K562 (cell line): ENCODE measurements around the gene CALCA. TPM values are rescaled to one million over a fixed set of nuclear protein-coding genes. Genes with fewer than 3 reads are reported as not detected.

Experiments
- ATAC-seq: fragments of 200-7000 bp; cut with Tn5 transposase; 3 replicates; pipeline ENCODE4 v1.9.1; 2020; ENCODE audit warnings: moderate library complexity
- BruUV-seq: library from RNA; stranded (reverse); fragments of 400-500 nt; replicated peaks from 2 replicates; lab custom pipeline; 2021; lab: Mats Ljungman, UMichigan
- CTCF ChIA-PET: fragments of 300-600 bp; formaldehyde crosslinking; extraction: SDS; loops from one replicate; lab custom pipeline; 2021; ENCODE audit warnings: low intra/inter-chr PET ratio; lab: Yijun Ruan, JAX
- POLR2A ChIA-PET: fragments of 300-600, 350-650 bp; sonication (Branson Sonifier 250); formaldehyde crosslinking; extraction: SDS; loops from one replicate; lab custom pipeline; 2021; ENCODE audit warnings: antibody characterized with exemption, inconsistent platforms; lab: Yijun Ruan, JAX
- DNase-seq, 4 experiments: peaks; one replicate each; pipeline versions ENCODE4 v3.0.0 to v3.0.0-alpha.2; 2011 to 2018; ENCODE audit warnings: low spot score in 3 of 4, mixed read lengths in 3 of 4; ENCODE audit errors: extremely low read depth in 1 of 4
- FAIRE-seq: peaks from 2 replicates; lab custom pipeline; 2011; peaks lifted over from hg19 to GRCh38; lab: Jason Lieb, UNC
- H2AFZ ChIP-seq: 2 replicates; pipeline ENCODE4 v1.6.0; 2011; ENCODE audit warnings: low read depth, low read length, control low read depth, inconsistent platforms
- H3K27ac ChIP-seq: fragments of 200-600 bp; 3 replicates; pipeline ENCODE4 v1.8.0; 2011; ENCODE audit warnings: low read depth, mild to moderate bottlenecking, control low read depth, inconsistent platforms, low read length, moderate library complexity, mixed read lengths; ENCODE audit errors: extremely low read depth
- H3K27me3 ChIP-seq, 2 experiments: fragments of 300-600 bp in 1 of 2; 2 replicates in 1 of 2; 3 replicates in 1 of 2; pipeline versions ENCODE4 v1.6.0 to v1.8.0; 2011; ENCODE audit warnings: inconsistent platforms in 2 of 2, low read length in 2 of 2, mild to moderate bottlenecking in 1 of 2, mixed read lengths in 1 of 2, moderate library complexity in 1 of 2; ENCODE audit not compliant: control insufficient read depth in 2 of 2, insufficient read depth in 2 of 2
- H3K36me3 ChIP-seq: fragments of 300-600 bp; 3 replicates; pipeline ENCODE4 v1.8.0; 2011; ENCODE audit warnings: mild to moderate bottlenecking, low read length, inconsistent platforms; ENCODE audit not compliant: control insufficient read depth, insufficient read depth
- H3K4me1 ChIP-seq, 2 experiments: fragments of 200-600 bp in 1 of 2; replicated peaks in 1 of 2; 2 replicates in 1 of 2; 3 replicates in 1 of 2; pipeline versions ENCODE4 v1.5.1 to v1.8.0; 2011; ENCODE audit warnings: inconsistent platforms in 2 of 2, low read length in 2 of 2, mild to moderate bottlenecking in 1 of 2, mixed read lengths in 1 of 2, moderate library complexity in 1 of 2; ENCODE audit not compliant: control insufficient read depth in 2 of 2, insufficient read depth in 2 of 2
- H3K4me2 ChIP-seq: 2 replicates; pipeline ENCODE4 v1.6.1; 2011; ENCODE audit warnings: low read length, control low read depth, inconsistent platforms, mixed read lengths; ENCODE audit not compliant: insufficient read depth
- H3K4me3 ChIP-seq: fragments of 200-600 bp; sonication (generic), shearing (Covaris generic); 2 replicates; pipeline ENCODE4 v1.5.1; 2016; ENCODE audit warnings: control low read depth, inconsistent platforms
- H3K79me2 ChIP-seq: fragments of 200-600 bp; 3 replicates; pipeline ENCODE4 v1.8.0; 2011; ENCODE audit warnings: low read length, inconsistent platforms; ENCODE audit not compliant: control insufficient read depth, insufficient read depth
- H3K9ac ChIP-seq, 2 experiments: 2 replicates each; pipeline versions ENCODE4 v1.6.0 to v1.6.1; 2011; ENCODE audit warnings: low read depth in 2 of 2, low read length in 2 of 2, control low read depth in 1 of 2, inconsistent platforms in 1 of 2, mild to moderate bottlenecking in 1 of 2, mixed read lengths in 1 of 2; ENCODE audit not compliant: insufficient read depth in 1 of 2
- H3K9me1 ChIP-seq: one replicate; pipeline ENCODE4 v1.6.0; 2011; ENCODE audit warnings: inconsistent platforms, mild to moderate bottlenecking, low read length, moderate library complexity; ENCODE audit not compliant: control insufficient read depth, insufficient read depth
- H3K9me3 ChIP-seq: replicated peaks from 2 replicates; pipeline ENCODE4 v1.5.1; 2011; ENCODE audit warnings: low read depth, low read length, inconsistent platforms; ENCODE audit not compliant: control insufficient read depth, insufficient read depth
- H4K20me1 ChIP-seq: replicated peaks from 2 replicates; pipeline ENCODE4 v1.6.1; 2011; ENCODE audit warnings: low read length, inconsistent platforms, mixed read lengths; ENCODE audit not compliant: control insufficient read depth, insufficient read depth
- DIDO1 ChIP-seq: fragments of 450-650 bp; IDR thresholded peaks from 2 replicates; pipeline ENCODE4 v1.6.1; 2016; ENCODE audit warnings: low read depth, missing biosample characterization, missing genetic modification characterization
- GTF2F1 ChIP-seq: IDR thresholded peaks from 2 replicates; pipeline ENCODE4 v1.6.1; 2011; ENCODE audit warnings: low read depth, low read length, improper control_type of control experiment
- HMG20B ChIP-seq: fragments of 250-450 bp; sonication (Bioruptor Pico); IDR thresholded peaks from 2 replicates; pipeline ENCODE4 v1.5.0; 2021; ENCODE audit warnings: mild to moderate bottlenecking
- LARP7 ChIP-seq: fragments of 450-650 bp; IDR thresholded peaks from 2 replicates; pipeline ENCODE4 v1.6.1; 2016
- POLR2AphosphoS5 ChIP-seq: IDR thresholded peaks from 2 replicates; pipeline ENCODE4 v1.6.1; 2011; ENCODE audit warnings: mild to moderate bottlenecking, low read depth, low read length, moderate library complexity; ENCODE audit not compliant: control insufficient read depth, insufficient read depth
- PRPF4 ChIP-seq: fragments of 200-400 bp; formaldehyde crosslinking; IDR thresholded peaks from one replicate; pipeline ENCODE4 v1.6.1; 2017; ENCODE audit warnings: low read length, low read depth, mild to moderate bottlenecking; ENCODE audit not compliant: insufficient read depth, poor library complexity, severe bottlenecking
- TAL1 ChIP-seq: fragments of 450-650 bp; IDR thresholded peaks from 2 replicates; pipeline ENCODE4 v1.6.1; 2016; ENCODE audit warnings: mild to moderate bottlenecking
- XRCC5 ChIP-seq: fragments of 200-400 bp; formaldehyde crosslinking; IDR thresholded peaks from 2 replicates; pipeline ENCODE4 v1.6.1; 2017; ENCODE audit warnings: low read depth, mild to moderate bottlenecking, low read length
- WGBS: fragments of 100-300 bp; shearing (Covaris generic); methylation state at CpG from one replicate; pipeline ENCODE4 v1.1.6; 2016; ENCODE audit warnings: low coverage, mixed read lengths; ENCODE audit not compliant: insufficient coverage; ENCODE audit errors: missing lambda C conversion rate; 5-methylcytosine and 5-hydroxymethylcytosine counted together
- in situ Hi-C: fragments of 300-500 bp; cut with MboI; formaldehyde crosslinking; loops from 4 replicates; pipeline ENCODE4 v1.15.0; 2018; ENCODE audit warnings: inconsistent platforms, mixed read lengths
- intact Hi-C: fragments of 100-400 bp; cut with micrococcal nuclease; formaldehyde crosslinking; loops from 2 replicates; pipeline ENCODE4 v1.14.2; 2022
- polyA plus RNA-seq, 8 experiments: library from polyadenylated mRNA; depleted of rRNA in 4 of 8; stranded (reverse) in 5 of 8; unstranded in 3 of 8; fragments of >200 nt; fragmentation: Nextera tagmentation in 2 of 8; fragmentation: Illumina TruSeq in 1 of 8; extraction: Ambion mirVana in 2 of 8; extraction: Trizol in 1 of 8; gene quantifications; 2 replicates each; pipeline versions ENCODE4 v1.2.1 to v1.2.3, GENCODE V29; 2011 to 2014; ENCODE audit warnings: inconsistent platforms in 1 of 8, missing spikeins in 1 of 8
- total RNA-seq, 7 experiments: library from RNA; depleted of rRNA in 6 of 7; stranded (reverse); fragments of >200 nt in 6 of 7; fragmentation: Illumina TruSeq in 2 of 7; extraction: Trizol in 2 of 7; gene quantifications; 2 replicates each; pipeline versions ENCODE4 v1.2.1 to v1.2.3, GENCODE V29; 2011 to 2021; ENCODE audit warnings: low replicate concordance in 1 of 7
- TF ChIP-seq, protein P1 (sequence below), 2 experiments: fragments of 450-650 bp; conservative IDR thresholded peaks; 2 replicates each; pipeline ENCODE4 v1.6.1; 2017; ENCODE audit warnings: mild to moderate bottlenecking in 2 of 2, moderate library complexity in 2 of 2
- TF ChIP-seq, protein P2 (sequence below): fragments of 450-650 bp; IDR thresholded peaks from 2 replicates; pipeline ENCODE4 v1.6.1; 2016; ENCODE audit warnings: borderline replicate concordance

CALCA gene
- total and polyA plus RNA-seq, 9 of the 15 experiments (the other 6 are each of a cell fraction or from before 2014, with no cell fraction given): 0.07 TPM; not detected in 8

DNA sequence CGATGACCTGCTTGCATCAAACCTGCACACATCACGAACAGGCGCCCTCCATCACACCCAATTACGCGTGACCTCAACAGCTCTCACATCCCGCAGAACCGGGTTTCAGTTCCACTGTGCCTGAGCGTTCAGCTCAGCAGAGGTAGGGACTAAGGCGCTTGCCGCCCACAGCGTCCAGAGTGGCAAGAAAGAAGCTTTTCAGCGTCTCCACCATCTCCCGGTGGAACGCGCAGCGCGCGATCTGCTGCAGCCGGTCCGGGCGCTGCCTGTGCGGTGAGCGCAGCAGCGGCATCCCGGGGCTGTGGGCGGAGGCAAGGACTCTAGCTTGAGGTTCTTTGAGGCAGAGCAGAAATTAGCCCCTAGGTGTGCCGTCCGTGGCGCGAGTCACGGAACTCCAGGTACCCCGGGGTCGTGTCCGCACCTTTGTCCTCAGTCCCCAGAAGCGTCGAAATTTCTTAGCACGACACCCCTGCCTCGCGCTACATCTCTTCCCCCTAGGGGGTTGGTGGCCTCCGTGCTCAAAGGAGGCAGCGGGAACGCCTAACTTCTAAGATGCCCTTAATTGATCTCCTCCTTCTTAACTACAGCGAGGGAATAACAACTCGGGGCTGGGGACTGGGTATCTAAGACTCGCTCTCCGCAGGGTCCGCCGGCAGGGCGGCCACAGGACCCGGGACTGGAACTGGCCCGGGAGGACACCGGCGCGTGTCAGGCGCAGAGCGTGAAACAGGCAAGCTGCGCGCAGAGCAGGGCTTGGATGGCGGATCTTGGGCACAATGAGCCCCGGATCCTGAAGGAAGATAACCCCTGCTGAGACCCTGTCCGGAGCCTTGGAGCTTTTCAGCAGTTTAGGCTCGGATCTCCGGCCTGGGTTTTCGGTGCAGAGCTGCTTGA lies 1.7 kb upstream of the CALCA start:
- Histone ChIP-seq H2AFZ (no peak overlapping the region), H3K4me2 (no peak overlapping the region)
- no peak for ATAC-seq

More for the DNA sequence above, 1.7 kb upstream of the CALCA start:
- no peak for DNase-seq
- no peaks in the 10 kb centered on the region for H3K9me3 ChIP-seq
- H3K36me3 ChIP-seq: no peaks in the 10 kb centered on the region
- H3K27ac ChIP-seq: no peak overlapping the region
- H3K9me1 ChIP-seq: no peaks in the 10 kb centered on the region
- intact Hi-C loops: loop anchor here (1.0 to 2.0 kb wide), 2 partner anchors 101 to 234 kb away; no protein-coding TSS in a partner anchor
- peaks cover 25 to 43% of the 10 kb centered on the region in 2 experiments; a peak in 4 of 5 replicates for H3K27me3 ChIP-seq
- 28% methylated on average over 57 of the region's 64 CpGs for WGBS
- in situ Hi-C loops: no loop called here
- TF ChIP-seq TAL1 (no peak), LARP7 (no peak), DIDO1 (no peak), POLR2AphosphoS5 (no peak), GTF2F1 (no peak), PRPF4 (no peak), HMG20B (CRISPR knock-in tag) (no peak), XRCC5 (no peak)
- TF ChIP-seq, protein P1, sequence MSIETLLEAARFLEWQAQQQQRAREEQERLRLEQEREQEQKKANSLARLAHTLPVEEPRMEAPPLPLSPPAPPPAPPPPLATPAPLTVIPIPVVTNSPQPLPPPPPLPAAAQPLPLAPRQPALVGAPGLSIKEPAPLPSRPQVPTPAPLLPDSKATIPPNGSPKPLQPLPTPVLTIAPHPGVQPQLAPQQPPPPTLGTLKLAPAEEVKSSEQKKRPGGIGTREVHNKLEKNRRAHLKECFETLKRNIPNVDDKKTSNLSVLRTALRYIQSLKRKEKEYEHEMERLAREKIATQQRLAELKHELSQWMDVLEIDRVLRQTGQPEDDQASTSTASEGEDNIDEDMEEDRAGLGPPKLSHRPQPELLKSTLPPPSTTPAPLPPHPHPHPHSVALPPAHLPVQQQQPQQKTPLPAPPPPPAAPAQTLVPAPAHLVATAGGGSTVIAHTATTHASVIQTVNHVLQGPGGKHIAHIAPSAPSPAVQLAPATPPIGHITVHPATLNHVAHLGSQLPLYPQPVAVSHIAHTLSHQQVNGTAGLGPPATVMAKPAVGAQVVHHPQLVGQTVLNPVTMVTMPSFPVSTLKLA (conservative IDR thresholded peaks at IDR 0.05): no peak
- TF ChIP-seq, protein P2, sequence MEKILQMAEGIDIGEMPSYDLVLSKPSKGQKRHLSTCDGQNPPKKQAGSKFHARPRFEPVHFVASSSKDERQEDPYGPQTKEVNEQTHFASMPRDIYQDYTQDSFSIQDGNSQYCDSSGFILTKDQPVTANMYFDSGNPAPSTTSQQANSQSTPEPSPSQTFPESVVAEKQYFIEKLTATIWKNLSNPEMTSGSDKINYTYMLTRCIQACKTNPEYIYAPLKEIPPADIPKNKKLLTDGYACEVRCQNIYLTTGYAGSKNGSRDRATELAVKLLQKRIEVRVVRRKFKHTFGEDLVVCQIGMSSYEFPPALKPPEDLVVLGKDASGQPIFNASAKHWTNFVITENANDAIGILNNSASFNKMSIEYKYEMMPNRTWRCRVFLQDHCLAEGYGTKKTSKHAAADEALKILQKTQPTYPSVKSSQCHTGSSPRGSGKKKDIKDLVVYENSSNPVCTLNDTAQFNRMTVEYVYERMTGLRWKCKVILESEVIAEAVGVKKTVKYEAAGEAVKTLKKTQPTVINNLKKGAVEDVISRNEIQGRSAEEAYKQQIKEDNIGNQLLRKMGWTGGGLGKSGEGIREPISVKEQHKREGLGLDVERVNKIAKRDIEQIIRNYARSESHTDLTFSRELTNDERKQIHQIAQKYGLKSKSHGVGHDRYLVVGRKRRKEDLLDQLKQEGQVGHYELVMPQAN: no peak
- no peaks in the 10 kb centered on the region for H3K79me2 ChIP-seq
- H3K9ac ChIP-seq: no peak overlapping the region
- no peak for FAIRE-seq
- ChIA-PET POLR2A (interaction anchor here (1.1 to 1.5 kb wide), 2 partner anchors 40 to 50 kb away, joined by 3 to 4 read pairs; no protein-coding TSS in a partner anchor), CTCF (no interaction called here)
- no peak overlapping the region for H3K4me3 ChIP-seq
- H3K4me1 ChIP-seq: peaks cover 3 to 18% of the 10 kb centered on the region in 2 experiments; a peak in 3 of 5 replicates
- H4K20me1 ChIP-seq: no peaks in the 10 kb centered on the region
- no TSS peak for BruUV-seq
